H1 (cell line): Measurements from ENCODE around the gene TAS1R1. TPM values are rescaled to one million over a fixed set of nuclear protein-coding genes. Genes with fewer than 3 reads are reported as not detected.

Experiments
- CREB1 ChIP-seq: IDR thresholded peaks from 2 replicates; pipeline ENCODE4 v1.6.1; 2012; ENCODE audit warnings: inconsistent platforms
- GTF2F1 ChIP-seq: IDR thresholded peaks from 2 replicates; pipeline ENCODE4 v1.6.1; 2012; ENCODE audit warnings: low read depth, low read length, improper control_type of control experiment, borderline replicate concordance
- RAD21 ChIP-seq, 2 experiments: IDR thresholded peaks in 1 of 2; conservative IDR thresholded peaks in 1 of 2; 2 replicates each; pipeline ENCODE4 v1.6.1; 2011; ENCODE audit warnings: low read depth in 2 of 2, low read length in 2 of 2, improper control_type of control experiment in 1 of 2, inconsistent platforms in 1 of 2, mild to moderate bottlenecking in 1 of 2, moderate library complexity in 1 of 2
- RBBP5 ChIP-seq: IDR thresholded peaks from 2 replicates; pipeline ENCODE4 v1.7.1; 2012; ENCODE audit warnings: low read depth, mild to moderate bottlenecking, inconsistent platforms, low read length, moderate library complexity, borderline replicate concordance
- SAP30 ChIP-seq: fragments of 300-600 bp; sonication (generic); IDR thresholded peaks from 2 replicates; pipeline ENCODE4 v1.7.1; 2012; ENCODE audit warnings: low read length, moderate library complexity, mild to moderate bottlenecking, inconsistent platforms; ENCODE audit not compliant: insufficient read depth, insufficient replicate concordance
- SIX5 ChIP-seq: IDR thresholded peaks from 2 replicates; pipeline ENCODE4 v1.6.1; 2011; ENCODE audit warnings: mild to moderate bottlenecking, low read depth, low read length
- SUZ12 ChIP-seq: fragments of 200-600 bp; sonication (generic); IDR thresholded peaks from 2 replicates; pipeline ENCODE4 v1.6.1; 2012; ENCODE audit warnings: mild to moderate bottlenecking, inconsistent platforms, low read length, moderate library complexity, mixed read lengths
- TEAD4 ChIP-seq: IDR thresholded peaks from 2 replicates; pipeline ENCODE4 v1.6.1; 2012; ENCODE audit warnings: low read depth, low read length, inconsistent platforms, mixed read lengths
- YY1 ChIP-seq: IDR thresholded peaks from 2 replicates; pipeline ENCODE4 v1.6.1; 2011; ENCODE audit warnings: low read depth, mild to moderate bottlenecking, low read length
- polyA plus RNA-seq, 7 experiments: library from polyadenylated mRNA; depleted of rRNA in 3 of 7; stranded (reverse) in 5 of 7; unstranded in 2 of 7; fragments of >200 nt in 5 of 7; fragments of 200-250 nt in 2 of 7; gene quantifications; 1 replicate in 5 of 7; 2 replicates in 1 of 7; 4 replicates in 1 of 7; pipeline versions ENCODE4 v1.2.1 to v1.2.3, GENCODE V29; 2011 to 2013; ENCODE audit warnings: missing spikeins in 2 of 7, mixed read lengths in 2 of 7
- total RNA-seq: library from RNA; stranded (reverse); fragmentation: NEBNext Ultra II Directional; extraction: Animal tissue kit (Norgen Biotek cat#: 25700); gene quantifications from 2 replicates; pipeline ENCODE4 v1.2.1, GENCODE V29; 2021

Gene TAS1R1
- total and polyA plus RNA-seq, 2 of the 8 experiments (the other 6 are each of a cell fraction or from before 2014, with no cell fraction given) = 0.26 TPM; not detected in 1

GRCh38 chr1:6554907-6555778 is at the start of gene TAS1R1 (continued):
- no peak for TF ChIP-seq RBBP5
- TF ChIP-seq TEAD4 = no peak
- no peak for TF ChIP-seq SIX5
- no peak for TF ChIP-seq SUZ12
- TF ChIP-seq CREB1 = no peak
- TF ChIP-seq YY1 = no peak
- no peak for TF ChIP-seq SAP30
- TF ChIP-seq RAD21 (IDR thresholded peaks at IDR 0.05 in 1 of 2, conservative IDR thresholded peaks at IDR 0.05 in 1 of 2; ENCODE audit: low read depth in 2 of 2, low read length in 2 of 2) = no peak
- TF ChIP-seq GTF2F1 = no peak
